Testis (tissue), 3 donors: ENCODE data around the gene SPX. TPM values are rescaled to one million over a fixed set of nuclear protein-coding genes. Genes with fewer than 3 reads are reported as not detected.
A peak's percentile ranks its signal among the peaks of the same experiment; 100 is the strongest.

Experiments used
- DNase-seq: peaks from one replicate; pipeline ENCODE4 v3.0.0-alpha.2; 2019
- H3K27ac ChIP-seq, 2 donors: fragments of 200-600 bp; sonication (generic); one replicate each; pipeline ENCODE4 v1.5.1; 2019
- H3K27me3 ChIP-seq: fragments of 200-600 bp; sonication (generic); one replicate; pipeline ENCODE4 v1.5.1; 2019
- H3K36me3 ChIP-seq: fragments of 200-600 bp; sonication (generic); one replicate; pipeline ENCODE4 v1.5.1; 2017; ENCODE audit warnings: low read depth; ENCODE audit errors: missing control alignments
- H3K4me1 ChIP-seq: fragments of 200-600 bp; sonication (generic); one replicate; pipeline ENCODE4 v1.5.1; 2019
- H3K4me3 ChIP-seq, 2 donors: fragments of 200-600 bp; sonication (generic); one replicate each; pipeline ENCODE4 v1.5.1; 2017 to 2019
- H3K9me3 ChIP-seq: fragments of 200-600 bp; sonication (generic); one replicate; pipeline ENCODE4 v1.5.1; 2017
- CTCF ChIP-seq, 3 experiments: fragments of 450-650 bp in 2 of 3; fragments of 200-600 bp in 1 of 3; sonication (generic) in 1 of 3; IDR thresholded peaks; one replicate each; pipeline ENCODE4 v1.5.1; 2016 to 2019; ENCODE audit warnings: antibody characterized with exemption in 3 of 3, mild to moderate bottlenecking in 2 of 3, moderate library complexity in 1 of 3
- POLR2A ChIP-seq: fragments of 450-650 bp; IDR thresholded peaks from one replicate; pipeline ENCODE4 v1.6.1; 2017; ENCODE audit warnings: antibody characterized with exemption, mild to moderate bottlenecking, moderate library complexity
- WGBS, 2 donors: methylation state at CpG; one replicate each; pipeline ENCODE4 v1.1.5; 2018; 5-methylcytosine and 5-hydroxymethylcytosine counted together
- intact Hi-C: fragments of 100-400 bp; cut with DNase I; formaldehyde crosslinking; loops from one replicate; pipeline ENCODE4 v1.15.1; 2023; ENCODE audit warnings: low total_unique reads
- polyA plus RNA-seq: library from polyadenylated mRNA; stranded (reverse); fragments of 350-450 nt; fragmentation: Illumina TruSeq; extraction: RNeasy Lipid Tissue Mini Kit (QIAGEN cat#74804); gene quantifications from one replicate; pipeline ENCODE4 v1.2.3, GENCODE V29; 2014; ENCODE audit warnings: low read depth, low replicate concordance; ENCODE audit not compliant: insufficient read depth
- total RNA-seq, 2 donors: library from RNA; depleted of rRNA; stranded (reverse); fragments of >200 nt; gene quantifications; one replicate each; pipeline ENCODE4 v1.2.3, GENCODE V29; 2016

Gene SPX
- total and polyA plus RNA-seq, 3 donors from 2014 or later: 0.93 to 2.1 (median 1.5) TPM

GRCh38 chr12:21502164-21502496, 24.0 kb upstream of the SPX start:
- intact Hi-C loops: no loop called here
- peak overlapping the region; percentile 76 to 97 for H3K4me3 ChIP-seq
- TF ChIP-seq POLR2A (no peak), CTCF (IDR thresholded peaks at IDR 0.05) (no peak)
- H3K4me1 ChIP-seq: peaks cover 13% of the 10 kb centered on the region
- DNase-seq: peak; percentile 40
- H3K36me3 ChIP-seq: no peaks in the 10 kb centered on the region
- WGBS, 2 donors: 0 to 2% methylated on average over 14 of the region's 14 CpGs
- H3K9me3 ChIP-seq: no peaks in the 10 kb centered on the region
- peak overlapping the region; percentile 83 to 90 for H3K27ac ChIP-seq
- no peaks in the 10 kb centered on the region for H3K27me3 ChIP-seq

GRCh38 chr12:21502872-21503271, 23.2 kb upstream of the SPX start:
- H3K36me3 ChIP-seq: no peaks in the 10 kb centered on the region
- TF ChIP-seq CTCF (IDR thresholded peaks at IDR 0.05) (no peak), POLR2A (no peak)
- no peak for DNase-seq
- intact Hi-C loops: no loop called here
- peaks cover 13% of the 10 kb centered on the region for H3K4me1 ChIP-seq
- no peak overlapping the region for H3K4me3 ChIP-seq
- H3K27ac ChIP-seq: no peak overlapping the region
- no peaks in the 10 kb centered on the region for H3K9me3 ChIP-seq
- H3K27me3 ChIP-seq: no peaks in the 10 kb centered on the region
- 35 to 63% methylated on average over 1 of the region's 1 CpG for WGBS, 2 donors

- intact Hi-C loops: no loop called here
- DNase-seq: no peak
- Histone ChIP-seq H3K4me3 (no peak overlapping the region), H3K27ac (no peak overlapping the region), H3K36me3 (no peaks in the 10 kb centered on the region), H3K4me1 (peaks cover 4% of the 10 kb centered on the region), H3K27me3 (no peaks in the 10 kb centered on the region), H3K9me3 (no peaks in the 10 kb centered on the region)
- TF ChIP-seq CTCF (IDR thresholded peaks at IDR 0.05) (no peak), POLR2A (no peak)
- WGBS, 2 donors: 47% methylated on average over 2 of the region's 2 CpGs
These were observed 20.2 kb upstream of the SPX start for GRCh38 chr12:21505888-21506287.

GRCh38 chr12:21507849-21508248, 18.2 kb upstream of the SPX start:
- no peak overlapping the region for H3K4me3 ChIP-seq
- intact Hi-C loops: no loop called here
- H3K9me3 ChIP-seq: no peaks in the 10 kb centered on the region
- DNase-seq: no peak
- H3K27me3 ChIP-seq: no peaks in the 10 kb centered on the region
- TF ChIP-seq CTCF (IDR thresholded peaks at IDR 0.05): no peak
- TF ChIP-seq POLR2A: no peak
- no peaks in the 10 kb centered on the region for H3K4me1 ChIP-seq
- H3K36me3 ChIP-seq: no peaks in the 10 kb centered on the region
- no peak overlapping the region for H3K27ac ChIP-seq
- 74 to 80% methylated on average over 2 of the region's 2 CpGs for WGBS, 2 donors

- TF ChIP-seq POLR2A (no peak), CTCF (IDR thresholded peaks at IDR 0.05) (no peak)
- H3K4me1 ChIP-seq: no peaks in the 10 kb centered on the region
- intact Hi-C loops: no loop called here
- no peaks in the 10 kb centered on the region for H3K27me3 ChIP-seq
- 39 to 46% methylated on average over 2 of the region's 2 CpGs for WGBS, 2 donors
- no peak overlapping the region for H3K4me3 ChIP-seq
- H3K36me3 ChIP-seq: no peaks in the 10 kb centered on the region
- H3K27ac ChIP-seq: no peak overlapping the region
- no peak for DNase-seq
- no peaks in the 10 kb centered on the region for H3K9me3 ChIP-seq
These were observed 16.3 kb upstream of the SPX start for GRCh38 chr12:21509768-21510167.
